Activated CD4-positive, alpha-beta T cell treated with anti-CD3 and anti-CD28 coated beads for 24 hours (primary cell): ENCODE results near the gene ARHGAP5.
"Not testable (repeated sequence)": the region's sequence is repeated elsewhere in the genome, so short reads cannot be mapped to it uniquely, and the experiment has no call there.

Experiments used
- DNase-seq, 2 donors: peaks; one replicate each; pipeline ENCODE4 v3.0.0-alpha.2; 2020; ENCODE audit warnings: low read depth in 2 of 2

ARHGAP5 gene

DNA sequence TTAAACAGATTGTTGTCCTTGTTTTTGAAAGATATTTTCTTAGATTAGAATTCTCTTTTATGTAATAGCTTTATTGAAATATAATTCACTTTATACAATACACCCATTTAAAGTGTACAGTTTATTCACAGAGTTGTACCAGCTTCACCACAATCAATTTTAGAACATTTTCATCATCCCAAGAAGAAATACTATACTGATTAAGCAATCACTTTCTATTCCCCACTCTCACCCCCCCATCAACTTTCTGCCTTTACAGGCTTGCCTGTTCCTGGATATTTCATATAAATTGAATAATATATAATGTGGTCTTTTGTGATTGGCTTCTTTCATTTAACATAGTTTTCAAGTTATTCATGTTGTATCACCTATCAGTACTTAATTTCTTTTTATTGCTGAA lies 44.4 kb downstream of the ARHGAP5 start:
- no peak for DNase-seq

DNA sequence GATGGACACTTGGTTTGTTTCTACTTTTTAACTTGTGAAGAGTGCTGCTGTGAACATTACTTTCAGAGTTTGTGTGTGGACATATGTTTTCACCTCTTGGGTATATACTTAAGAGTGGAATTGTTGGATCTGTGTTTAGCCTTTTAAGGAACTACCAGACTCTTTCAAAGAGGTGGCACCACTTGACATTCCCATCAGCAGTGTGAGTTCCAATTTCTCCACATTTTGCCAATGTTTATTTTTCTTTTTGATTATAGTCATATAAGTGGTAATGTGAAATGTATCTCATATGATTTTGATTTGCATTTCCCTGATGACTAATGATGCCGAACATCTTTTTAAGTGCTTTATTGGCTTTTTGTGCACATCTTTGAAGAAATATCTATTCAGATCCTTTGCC lies 44.8 kb downstream of the ARHGAP5 start:
- DNase-seq: no peak

DNA sequence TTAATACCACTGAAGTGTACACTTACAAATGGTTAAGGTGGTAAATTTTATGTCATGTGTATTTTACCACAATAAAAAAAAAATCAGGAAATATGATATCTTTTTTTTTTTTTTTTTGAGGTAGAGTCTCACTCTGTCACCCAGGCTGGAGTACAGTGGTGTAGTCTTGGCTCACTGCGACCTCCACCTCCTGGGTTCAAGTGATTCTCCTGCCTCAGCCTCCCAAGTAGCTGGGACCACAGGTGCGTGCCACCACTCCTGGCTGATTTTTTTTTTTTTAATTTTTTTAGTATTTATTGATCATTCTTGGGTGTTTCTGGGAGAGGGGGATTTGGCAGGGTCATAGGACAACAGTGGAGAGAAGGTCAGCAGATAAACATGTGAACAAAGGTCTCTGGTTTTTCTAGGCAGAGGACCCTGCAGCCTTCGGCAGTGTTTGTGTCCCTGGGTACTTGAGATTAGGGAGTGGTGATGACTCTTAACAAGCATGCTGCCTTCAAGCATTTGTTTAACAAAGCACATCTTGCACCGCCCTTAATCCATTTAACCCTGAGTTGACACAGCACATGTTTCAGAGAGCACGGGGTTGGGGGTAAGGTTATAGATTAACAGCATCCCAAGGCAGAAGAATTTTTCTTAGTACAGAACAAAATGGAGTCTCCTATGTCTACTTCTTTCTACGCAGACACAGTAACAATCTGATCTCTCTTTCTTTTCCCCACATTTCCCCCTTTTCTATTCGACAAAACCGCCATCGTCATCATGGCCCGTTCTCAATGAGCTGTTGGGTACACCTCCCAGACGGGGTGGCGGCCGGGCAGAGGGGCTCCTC lies 50.0 kb downstream of the ARHGAP5 start:
- not testable (repeated sequence) for DNase-seq

DNA sequence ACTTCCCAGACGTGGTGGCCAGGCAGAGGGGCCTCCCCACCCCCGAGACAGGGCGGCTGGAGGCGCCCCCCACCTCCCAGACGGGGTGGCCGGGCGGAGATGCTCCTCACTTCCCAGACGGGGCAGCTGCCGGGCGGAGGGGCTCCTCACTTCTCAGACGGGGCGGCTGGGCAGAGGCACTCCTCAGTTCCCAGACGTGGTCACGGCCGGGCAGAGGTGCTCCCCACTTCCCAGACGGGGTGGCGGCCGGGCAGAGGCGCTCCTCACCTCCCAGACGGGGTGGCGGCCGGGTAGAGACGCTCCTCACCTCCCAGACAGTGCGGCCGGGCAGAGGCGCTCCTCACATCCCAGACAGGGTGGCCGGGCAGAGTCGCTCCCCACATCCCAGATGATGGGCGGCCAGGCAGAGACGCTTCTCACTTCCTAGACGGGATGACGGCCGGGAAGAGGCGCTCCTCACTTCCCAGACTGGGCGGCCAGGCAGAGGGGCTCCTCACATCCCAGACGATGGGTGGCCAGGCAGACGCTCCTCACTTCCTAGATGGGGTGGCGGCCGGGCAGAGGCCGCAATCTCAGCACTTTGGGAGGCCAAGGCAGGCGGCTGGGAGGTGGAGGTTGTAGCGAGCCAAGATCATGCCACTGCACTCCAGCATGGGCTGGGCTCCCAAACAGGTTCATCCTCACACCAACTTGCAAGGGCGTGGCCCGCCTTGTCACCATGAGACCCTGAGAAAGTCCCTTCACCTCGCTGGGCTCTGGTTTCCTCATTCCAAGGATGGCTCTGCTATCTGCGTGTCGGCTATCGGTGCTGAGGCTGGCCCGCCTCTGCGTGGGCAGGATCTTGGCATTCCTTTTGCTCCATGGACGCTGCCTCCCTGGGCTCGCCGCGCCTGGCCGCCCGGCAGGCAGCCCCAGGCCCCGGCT lies 50.9 kb downstream of the ARHGAP5 start:
- DNase-seq: not testable (repeated sequence)

DNA sequence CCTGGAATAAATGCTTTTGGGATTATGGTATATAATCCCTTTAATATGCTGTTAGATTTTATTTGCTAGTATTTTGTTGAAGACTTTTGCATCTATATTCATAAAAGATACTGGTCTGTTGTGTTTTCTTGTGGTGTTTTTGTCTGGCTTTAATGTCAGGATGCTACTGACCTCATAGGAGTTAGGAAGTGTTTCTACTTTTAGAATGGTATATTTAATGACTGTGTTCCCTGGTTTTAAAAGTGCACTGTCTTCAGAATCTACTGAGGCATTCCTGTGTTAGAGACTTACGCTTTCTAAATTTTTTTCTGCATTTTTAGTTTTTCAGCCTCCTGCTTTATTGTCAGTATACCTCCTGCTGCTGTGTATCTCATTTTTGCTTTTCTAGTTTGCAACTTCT lies 51.6 kb downstream of the ARHGAP5 start:
- no peak for DNase-seq

DNA sequence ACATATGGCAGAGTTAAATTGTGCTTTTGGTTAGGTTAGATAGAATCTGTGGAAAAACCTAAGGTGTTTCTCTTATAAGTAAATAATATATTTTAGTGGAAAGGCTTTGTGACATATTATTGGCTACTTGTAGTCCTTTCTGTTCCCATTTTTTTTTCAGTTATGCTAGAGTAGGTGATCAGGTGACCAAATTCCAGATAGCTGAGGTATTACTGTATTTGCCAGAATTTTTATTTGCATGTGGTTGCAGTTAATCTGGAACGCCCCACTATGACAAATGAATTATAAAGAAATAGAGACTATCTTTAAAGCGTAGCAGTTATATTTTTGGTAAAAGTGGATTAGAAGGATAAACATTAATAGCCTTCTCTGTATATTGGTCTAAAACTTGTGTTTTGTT lies 52.0 kb downstream of the ARHGAP5 start:
- no peak for DNase-seq

DNA sequence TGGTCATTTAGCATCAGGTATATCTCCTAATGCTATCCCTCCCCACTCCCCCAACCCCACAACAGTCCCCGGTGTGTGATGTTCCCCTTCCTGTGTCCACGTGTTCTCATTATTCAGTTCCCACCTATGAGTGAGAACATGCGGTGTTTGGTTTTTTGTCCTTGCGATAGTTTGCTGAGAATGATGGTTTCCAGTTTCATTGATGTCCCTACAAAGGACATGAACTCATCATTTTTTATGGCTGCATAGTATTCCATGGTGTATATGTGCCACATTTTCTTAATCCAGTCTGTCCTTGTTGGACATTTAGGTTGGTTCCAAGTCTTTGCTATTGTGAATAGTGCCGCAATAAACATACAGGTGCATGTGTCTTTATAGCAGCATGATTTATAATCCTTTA lies 54.6 kb downstream of the ARHGAP5 start:
- DNase-seq: not testable (repeated sequence)

DNA sequence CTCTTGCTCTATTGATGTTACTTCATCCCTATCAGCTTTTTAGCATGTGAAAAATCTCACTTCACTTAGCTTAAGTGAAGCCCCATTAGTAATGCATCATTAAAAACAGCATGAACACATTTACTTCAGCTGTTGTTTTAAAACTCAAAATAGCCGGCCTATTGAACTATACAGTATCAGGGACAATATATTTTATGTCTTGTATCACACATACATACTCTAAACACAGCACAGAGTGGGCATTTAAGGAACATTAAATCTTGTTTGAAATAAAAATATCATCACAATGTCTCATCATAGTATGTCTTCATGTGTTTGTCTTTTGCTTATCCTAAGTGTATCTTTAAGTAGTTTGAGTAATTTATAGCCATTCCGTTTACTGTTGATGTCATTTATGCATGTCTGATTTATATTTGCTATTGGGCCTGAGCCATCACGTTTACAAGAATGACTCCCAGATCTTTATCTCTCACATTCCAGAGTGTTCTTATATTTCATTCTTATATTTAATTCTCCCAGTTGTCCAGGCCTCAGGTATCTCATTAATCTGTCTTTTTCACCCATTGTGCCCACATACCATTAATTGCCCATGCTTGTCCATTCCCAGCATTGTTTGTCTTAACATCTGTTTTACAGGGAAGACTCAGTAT lies 57.5 kb downstream of the ARHGAP5 start:
- no peak for DNase-seq

DNA sequence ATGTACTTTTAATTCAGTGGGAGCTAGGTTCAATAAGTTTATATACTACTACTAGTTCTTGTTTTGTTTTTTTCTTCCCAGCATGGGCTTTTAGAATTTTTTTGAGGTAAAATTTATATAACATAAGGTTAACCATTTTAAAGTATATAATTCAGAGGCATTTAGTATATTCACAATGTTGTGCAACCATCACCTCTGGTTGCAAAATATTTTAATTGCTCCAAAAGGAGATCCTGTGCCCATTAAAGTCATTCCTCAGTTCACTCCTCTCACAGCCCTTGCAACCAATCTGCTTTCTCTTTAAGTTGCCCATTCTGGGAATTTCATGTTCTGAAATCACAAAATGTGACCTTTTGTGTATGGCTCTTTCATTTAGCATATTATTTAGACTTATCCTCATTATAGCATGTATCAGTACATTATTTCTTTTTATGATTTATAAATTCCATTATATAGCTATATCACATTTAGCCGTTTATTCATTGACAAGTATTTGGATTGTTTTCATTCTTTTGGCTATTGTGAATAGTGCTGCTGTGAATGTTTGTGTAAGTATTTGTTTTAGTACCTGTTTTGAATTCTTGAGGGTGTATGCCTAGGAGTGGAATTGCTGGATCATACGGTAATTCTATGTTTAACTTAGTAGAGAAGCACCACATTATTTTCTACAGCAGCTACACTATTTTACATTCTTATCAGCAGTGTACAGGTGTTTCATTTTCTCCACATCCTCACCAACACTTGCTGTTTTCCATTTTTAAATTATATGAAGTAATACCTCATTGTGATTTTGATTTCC lies 59.1 kb downstream of the ARHGAP5 start:
- DNase-seq: no peak

DNA sequence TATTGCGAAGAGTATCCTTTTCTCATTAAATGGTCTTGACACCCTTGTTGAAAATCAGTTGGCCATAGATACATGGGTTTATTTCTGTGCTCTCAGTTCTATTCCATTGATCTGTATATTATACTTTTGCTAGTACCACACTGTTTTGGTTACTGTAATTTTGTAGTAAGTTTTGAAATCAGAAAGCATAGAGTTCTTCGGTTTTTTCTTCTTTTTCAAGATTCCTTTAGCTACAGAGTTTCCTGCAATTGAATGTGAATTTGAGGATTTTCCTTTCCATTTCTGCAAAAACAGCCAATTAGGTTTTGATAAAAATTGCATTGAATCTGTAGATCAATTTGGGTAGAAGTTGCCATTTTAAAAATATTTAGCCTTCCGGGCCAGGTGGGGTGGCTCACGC lies 60.2 kb downstream of the ARHGAP5 start:
- no peak for DNase-seq

DNA sequence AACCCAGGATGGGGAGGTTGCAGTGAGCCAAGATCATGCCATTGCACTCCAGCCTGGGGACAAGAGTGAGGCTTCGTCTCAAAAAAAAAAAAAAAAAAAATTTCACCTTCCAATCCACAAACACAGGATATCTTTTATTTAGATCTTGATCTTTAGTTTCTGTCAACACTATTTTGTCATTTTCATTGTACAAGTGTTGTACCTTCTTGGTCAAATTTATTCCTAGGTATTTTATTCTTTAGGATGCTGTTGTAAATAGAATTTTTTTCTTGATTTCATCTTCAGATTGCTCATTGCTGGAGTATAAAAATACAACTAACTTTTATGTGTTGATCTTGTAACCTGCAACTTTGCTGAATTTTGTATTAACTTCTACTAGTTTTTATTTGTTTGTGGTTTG lies 60.8 kb downstream of the ARHGAP5 start:
- DNase-seq: no peak

DNA sequence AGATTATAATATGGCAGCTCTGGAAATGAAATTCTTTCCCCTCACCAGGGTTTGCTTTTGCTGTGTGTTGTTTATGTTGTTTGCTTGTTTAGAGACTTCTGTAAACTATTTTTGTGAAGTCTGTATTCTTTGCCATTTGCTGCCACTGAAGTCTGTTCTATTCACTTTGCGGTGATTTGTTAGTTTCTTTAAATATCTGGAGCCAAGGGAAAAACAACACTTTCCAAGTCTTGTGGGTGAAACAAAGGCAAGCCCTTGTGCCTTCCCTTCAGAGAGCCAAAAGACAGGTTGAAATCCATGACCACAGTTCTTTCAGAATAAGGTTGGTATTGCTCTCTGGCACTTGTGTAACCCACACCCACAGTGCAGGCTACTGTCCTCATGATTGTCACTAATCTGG lies 65.2 kb downstream of the ARHGAP5 start:
- no peak for DNase-seq

DNA sequence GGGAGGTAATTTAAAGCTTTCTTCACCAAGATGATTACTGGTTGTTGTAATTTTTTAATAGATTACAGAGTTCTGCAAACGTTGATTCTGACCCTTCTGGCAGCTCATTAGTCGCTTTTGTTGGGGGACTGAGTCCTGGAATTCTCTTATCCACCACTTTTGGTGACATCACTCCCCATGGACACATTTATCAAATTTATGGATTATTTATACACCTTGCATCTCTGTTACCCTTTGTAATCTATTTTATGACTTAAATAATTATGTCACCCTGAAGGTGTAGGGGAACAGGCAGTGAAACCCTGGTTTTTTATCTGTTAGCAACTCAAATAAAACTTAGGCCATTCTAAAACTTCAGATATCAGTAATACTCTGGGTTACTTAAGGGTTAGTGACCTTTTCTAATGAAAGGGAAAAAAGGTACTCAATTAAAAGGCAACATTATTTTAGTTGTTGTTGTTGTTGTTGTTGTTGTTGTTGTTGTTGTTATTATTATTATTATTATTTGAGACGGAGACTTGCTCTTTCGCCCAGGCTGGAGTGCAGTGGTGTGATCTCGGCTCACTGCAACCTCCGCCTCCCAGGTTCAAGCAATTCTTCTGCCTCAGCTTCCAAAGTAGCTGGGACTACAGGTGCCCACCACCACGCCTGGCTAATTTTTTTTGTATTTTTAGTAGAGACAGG lies 65.8 kb downstream of the ARHGAP5 start:
- no peak for DNase-seq

DNA sequence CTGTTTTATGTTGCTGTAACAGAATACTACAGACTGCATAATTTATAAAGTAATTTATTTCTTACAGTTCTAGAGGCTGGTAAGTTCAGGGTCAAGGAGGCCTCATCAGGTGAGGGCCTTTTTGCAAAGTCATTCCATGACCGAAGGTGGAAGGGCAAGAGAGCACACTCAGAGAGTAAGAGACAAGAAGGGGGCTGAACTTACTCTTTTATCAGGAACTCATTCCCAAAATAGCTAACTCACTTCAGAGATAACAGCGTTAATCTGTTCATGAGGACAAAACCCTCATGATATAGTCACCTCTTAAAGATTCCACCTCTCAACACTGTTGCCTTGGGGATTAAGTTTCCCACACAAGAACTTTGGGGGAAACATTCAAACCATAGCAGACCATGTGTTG lies 73.3 kb downstream of the ARHGAP5 start:
- no peak for DNase-seq

DNA sequence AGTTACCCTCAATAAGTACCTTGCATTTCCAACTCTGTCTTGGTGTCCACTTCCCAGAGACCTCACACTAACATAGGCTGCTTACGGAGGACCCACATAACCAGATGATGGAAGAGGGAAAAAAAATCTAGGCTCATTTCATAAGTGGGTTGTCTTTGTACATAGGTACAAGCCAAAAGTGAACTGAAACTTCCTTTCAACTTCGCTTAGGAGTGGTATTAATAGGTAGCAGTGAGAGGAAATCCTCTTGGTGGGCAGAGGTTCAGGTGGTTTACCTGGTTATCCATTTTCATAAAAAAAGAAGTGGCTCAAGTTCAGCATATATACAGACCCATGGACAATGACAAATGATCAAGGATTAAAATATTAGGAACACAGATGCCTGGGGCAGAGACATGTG lies 88.9 kb downstream of the ARHGAP5 start:
- DNase-seq: no peak

DNA sequence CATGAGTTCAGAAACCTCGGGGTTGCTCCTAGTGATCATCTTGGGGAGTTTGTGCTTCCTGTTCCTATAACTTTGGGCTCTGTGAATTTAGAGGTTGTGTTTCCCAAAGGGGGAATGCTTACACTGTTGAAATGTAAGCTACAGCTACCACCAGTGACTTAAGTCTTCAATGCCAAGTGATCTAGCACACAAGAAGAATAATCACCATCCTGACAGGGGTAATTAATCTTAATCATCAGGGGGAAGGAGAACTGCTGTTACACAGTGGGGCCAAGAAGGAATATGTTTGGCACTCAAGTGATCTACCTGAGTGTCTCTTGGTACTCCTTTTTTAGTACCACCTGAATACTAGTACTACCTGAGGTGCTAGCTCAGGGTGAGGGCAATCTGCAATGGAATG lies 89.8 kb downstream of the ARHGAP5 start:
- DNase-seq: no peak

DNA sequence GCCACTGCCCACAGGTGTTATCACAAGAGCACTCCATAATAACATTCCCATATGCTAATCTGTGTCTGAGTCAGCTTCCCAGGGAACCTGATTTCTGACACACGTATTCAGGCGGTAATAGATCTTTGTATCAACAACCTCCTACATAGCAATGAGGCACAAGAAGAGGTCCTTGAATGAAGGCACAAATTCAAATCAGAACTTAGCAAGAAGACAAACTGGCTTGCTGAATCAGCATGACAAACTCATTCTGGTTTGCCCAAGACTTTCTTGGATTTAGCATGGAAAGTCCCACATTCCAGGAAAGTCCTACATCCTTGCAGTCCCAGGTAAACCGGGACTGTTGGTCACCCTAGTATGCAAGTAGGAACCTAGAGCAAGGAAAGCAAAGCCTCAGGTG lies 90.8 kb downstream of the ARHGAP5 start:
- DNase-seq: no peak

DNA sequence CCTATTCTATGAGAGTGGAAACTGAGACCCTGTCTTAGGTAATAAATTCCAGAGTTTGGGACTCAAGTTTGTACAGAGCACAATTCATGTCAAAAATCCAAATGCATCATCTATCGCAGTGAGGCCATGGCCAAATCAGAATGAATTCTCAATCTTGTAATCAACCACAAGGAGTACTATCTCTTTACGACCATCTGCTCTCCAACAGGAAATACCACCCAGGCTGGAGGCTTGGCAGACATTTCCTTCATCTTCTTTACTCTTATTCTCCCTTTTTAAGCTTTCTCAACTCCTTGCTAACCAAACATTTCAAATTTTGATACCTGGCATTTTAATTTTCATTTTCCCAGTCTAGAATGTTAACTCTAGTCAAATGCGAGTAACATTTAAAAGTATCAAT lies 92.1 kb downstream of the ARHGAP5 start:
- no peak for DNase-seq

DNA sequence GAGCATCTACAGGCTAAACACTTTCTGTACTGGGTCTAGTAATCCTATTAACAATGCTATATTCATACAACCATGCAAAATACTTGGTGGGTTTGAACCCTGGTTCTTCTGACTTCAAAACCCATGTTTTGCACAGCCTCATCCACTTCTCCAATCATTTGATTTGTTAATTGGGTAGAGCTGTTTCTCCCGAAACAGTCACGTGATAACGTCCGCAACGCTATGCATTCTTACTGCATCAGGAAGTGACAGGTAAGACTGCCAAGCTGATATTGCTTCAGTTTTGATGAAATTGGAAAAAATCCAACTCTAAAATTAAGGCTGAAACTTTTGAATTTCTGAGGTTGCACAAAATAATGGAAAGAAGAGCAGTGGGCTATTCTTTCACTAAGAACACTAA lies 94.4 kb downstream of the ARHGAP5 start:
- DNase-seq: no peak

DNA sequence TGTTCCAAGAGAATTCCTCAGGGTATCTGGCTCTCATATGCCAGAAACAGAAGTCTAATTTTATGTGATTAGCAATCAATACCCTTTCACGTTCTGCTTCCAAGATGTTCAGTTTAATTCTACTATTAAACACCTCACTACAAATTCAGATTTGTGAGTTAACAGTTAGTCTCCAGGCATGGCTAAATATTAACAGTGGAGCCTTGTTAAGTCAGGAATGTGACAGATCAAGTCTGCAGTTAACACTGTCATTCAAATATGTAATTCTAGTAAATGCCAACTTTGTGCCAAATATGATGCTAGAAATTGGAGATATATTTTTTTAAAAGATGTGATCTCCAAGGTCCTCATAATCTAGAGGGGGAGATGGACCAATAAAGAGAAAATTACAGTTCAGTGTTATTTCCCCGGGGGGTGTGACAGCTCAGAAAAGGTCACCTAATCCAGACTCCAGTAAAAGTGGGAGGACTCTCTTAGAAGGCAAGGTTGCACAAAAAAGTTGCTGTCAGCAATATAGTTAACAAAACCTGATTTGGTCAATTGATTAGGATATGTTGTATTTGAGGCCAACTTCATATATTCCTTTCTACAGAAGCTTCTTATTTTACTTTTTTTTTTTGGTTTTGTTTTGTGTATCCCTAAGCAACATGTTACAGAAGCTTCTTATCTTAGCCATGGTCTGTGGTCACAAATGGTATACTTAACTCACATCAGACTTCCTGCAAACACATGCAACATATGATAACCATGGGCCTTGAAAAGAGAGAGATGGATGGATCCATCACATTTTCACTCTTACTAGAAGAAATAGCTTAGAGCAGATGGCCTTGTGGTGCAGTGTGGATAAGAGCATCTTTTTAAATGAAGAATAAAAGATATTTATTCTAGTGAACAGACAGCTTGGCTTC lies 106.3 kb downstream of the ARHGAP5 start:
- no peak for DNase-seq
